Measurements from ENCODE around the gene PID1.

Gene PID1

GRCh38 chr2:228987441-228988155 is 283.5 kb downstream of the PID1 start:
- DNase-seq: no peak

GRCh38 chr2:228986961-228987360 is 284.1 kb downstream of the PID1 start:
- no peak for DNase-seq

DNA sequence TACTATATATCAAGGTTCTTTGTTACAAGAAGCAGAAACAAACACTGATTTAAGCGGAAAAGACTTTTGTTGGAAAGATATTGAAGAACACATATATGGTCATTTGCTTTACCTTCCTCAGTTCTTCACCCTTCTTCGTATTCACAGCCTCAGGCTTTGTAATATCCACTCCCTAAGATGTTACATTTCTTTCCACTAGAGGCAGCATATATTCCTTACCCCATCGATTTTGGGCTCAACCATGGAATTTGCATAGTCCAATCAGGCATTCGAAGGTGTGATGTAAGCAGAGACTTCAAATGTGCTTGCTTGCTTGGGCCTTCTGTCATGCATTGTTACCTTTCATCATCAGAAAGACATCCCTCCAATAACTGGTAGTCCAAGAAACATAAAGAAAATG is 287.4 kb downstream of the PID1 start:
- no peak for DNase-seq

GRCh38 chr2:228974169-228974568 is 296.9 kb downstream of the PID1 start:
- no peak for DNase-seq

Data from stimulated activated CD4-positive, alpha-beta T cell treated with anti-CD3 and anti-CD28 coated beads, Interleukin-2, amount 100 ng/mL, for 24 hours (primary cell).